ENCODE measurements around the gene CREB3L4. TPM values are rescaled to one million over a fixed set of nuclear protein-coding genes. Genes with fewer than 3 reads are reported as not detected.

Gene CREB3L4
- total RNA-seq, 1 experiment from 2014 or later: 25.9 TPM

GRCh38 chr1:153962088-153963029 lies 5.3 kb upstream of the CREB3L4 start:
- ChIA-PET CTCF (interaction anchor here (1.3 kb wide), 1 partner anchor 24 kb away, joined by 4 read pairs; the partner anchor contains the start of gene RAB13), POLR2A (ENCODE audit: unreplicated experiment) (interaction anchor here (0.5 to 1.1 kb wide), 7 partner anchors 10 to 356 kb away, joined by 3 to 10 read pairs (median 4); partner anchors contain the start of genes JTB, RPS27 and SLC27A3)
- Histone ChIP-seq H3K9me2 (ENCODE audit: insufficient read depth) (no peaks in the 10 kb centered on the region), H3K27ac (peak overlapping the region; percentile 92), H3K4me1 (replicated peaks; ENCODE audit: insufficient read depth) (peaks cover 42% of the 10 kb centered on the region), H3K36me3 (ENCODE audit: low read depth) (no peaks in the 10 kb centered on the region), H3K4me2 (peak overlapping the region; percentile 98), H3F3A (ENCODE audit: insufficient read depth, low read depth) (peaks cover 71% of the 10 kb centered on the region), H3K9me3 (ENCODE audit: insufficient read depth, low read depth) (no peaks in the 10 kb centered on the region), H4K20me1 (ENCODE audit: insufficient read depth) (peaks cover 1% of the 10 kb centered on the region; the same call in 1 of the 2 replicates), H3K79me2 (ENCODE audit: low read depth) (peaks cover 55% of the 10 kb centered on the region), H3K4me3 (peak overlapping the region; percentile 91), H3K27me3 (ENCODE audit: insufficient read depth, low read depth) (no peaks in the 10 kb centered on the region), H2AFZ (peak overlapping the region; percentile 66)
- DNase-seq: peak; percentile 57 to 81
- TF ChIP-seq EZH2 (IDR thresholded peaks at IDR 0.05; ENCODE audit: low read depth) (no peak), CTCF (conservative IDR thresholded peaks at IDR 0.05) (no peak)
- intact Hi-C loops (cut with micrococcal nuclease; ENCODE audit: unreplicated experiment): loop anchor here (1.0 to 10.0 kb wide), 4 partner anchors 16 to 428 kb away; partner anchors contain the start of genes DENND4B, HAX1, S100A2 and S100A6
- no TSS peak for BruUV-seq (replicated peaks)

- H3K4me2 ChIP-seq: peak within 1 kb of the TSS; percentile 98
- ChIA-PET CTCF (interaction anchor here (0.5 to 1.3 kb wide), 2 partner anchors 23 to 284 kb away, joined by 3 to 4 read pairs; partner anchors contain the start of gene RAB13), POLR2A (ENCODE audit: unreplicated experiment) (interaction anchor here (0.5 to 1.1 kb wide), 9 partner anchors 14 to 355 kb away, joined by 3 to 15 read pairs (median 6); partner anchors contain the start of genes JTB, RPS27 and S100A13)
- H3K27ac ChIP-seq: peak within 1 kb of the TSS; percentile 92
- H3K27me3 ChIP-seq (ENCODE audit: insufficient read depth, low read depth): no peaks in the 10 kb centered on the region
- peaks cover 79% of the 10 kb centered on the region for H3F3A ChIP-seq (ENCODE audit: insufficient read depth, low read depth)
- peak within 1 kb of the TSS; percentile 66 for H2AFZ ChIP-seq
- H3K9me3 ChIP-seq (ENCODE audit: insufficient read depth, low read depth): no peaks in the 10 kb centered on the region
- H3K36me3 ChIP-seq (ENCODE audit: low read depth): no peaks in the 10 kb centered on the region
- peaks cover 48% of the 10 kb centered on the region for H3K79me2 ChIP-seq (ENCODE audit: low read depth)
- H3K4me1 ChIP-seq (replicated peaks; ENCODE audit: insufficient read depth): peaks cover 42% of the 10 kb centered on the region
- DNase-seq: peak; percentile 91 to 98
- intact Hi-C loops (cut with micrococcal nuclease; ENCODE audit: unreplicated experiment): loop anchor here (1.0 to 10.0 kb wide), 4 partner anchors 17 to 428 kb away; partner anchors contain the start of genes DENND4B, HAX1, S100A2 and S100A6
- no peak for TF ChIP-seq EZH2 (IDR thresholded peaks at IDR 0.05; ENCODE audit: low read depth)
- no peak for TF ChIP-seq CTCF (conservative IDR thresholded peaks at IDR 0.05)
- TSS peak; percentile 34 for BruUV-seq (replicated peaks)
- no peaks in the 10 kb centered on the region for H4K20me1 ChIP-seq (ENCODE audit: insufficient read depth)
- H3K9me2 ChIP-seq (ENCODE audit: insufficient read depth): no peaks in the 10 kb centered on the region
- peak within 1 kb of the TSS; percentile 91 for H3K4me3 ChIP-seq
Measured at GRCh38 chr1:153963030-153963849, 4.5 kb upstream of the CREB3L4 start, which contains the start of gene SLC39A1. Gene SLC39A1, minus strand, starts transcription at chr1:153963537. Its CDS starts 822 bp downstream, at chr1:153962715.
